Measurements from ENCODE around the gene BMPR1B.

BMPR1B gene

GRCh38 chr4:95204267-95204844 is 446.6 kb downstream of the BMPR1B start:
- Histone ChIP-seq H3K4me3 (ENCODE audit: low read length) (no peak overlapping the region), H3K36me3 (ENCODE audit: insufficient read depth, low read length) (no peaks in the 10 kb centered on the region), H2AFZ (ENCODE audit: low read depth, low read length) (no peak overlapping the region), H3K27me3 (ENCODE audit: insufficient read depth, low read length) (no peaks in the 10 kb centered on the region), H3K4me1 (ENCODE audit: insufficient read depth, low read length) (peaks cover 4% of the 10 kb centered on the region), H3K9me3 (ENCODE audit: low read length) (peaks cover 2% of the 10 kb centered on the region)

DNA sequence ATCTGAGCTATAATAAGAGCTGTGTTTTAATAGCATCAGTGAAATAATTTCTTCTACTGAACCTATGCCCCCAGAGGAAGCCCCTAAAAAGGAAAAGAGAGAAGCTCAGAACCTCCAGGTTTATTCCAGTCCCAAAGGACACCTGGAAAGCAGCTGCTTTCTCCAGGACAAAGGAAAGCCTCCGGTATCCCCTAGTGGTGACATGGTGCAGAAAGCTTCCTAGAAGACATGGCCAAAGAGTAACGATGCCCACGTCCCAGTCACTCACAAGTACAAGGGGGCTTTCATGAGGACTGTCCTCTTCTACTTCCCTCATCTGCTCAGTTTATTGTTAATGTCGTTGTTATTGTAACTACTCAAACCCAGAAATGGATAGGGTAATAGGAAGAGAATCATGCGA is 447.1 kb downstream of the BMPR1B start:
- Histone ChIP-seq H3K4me3 (ENCODE audit: low read length) (no peak overlapping the region), H3K9me3 (ENCODE audit: low read length) (peaks cover 2% of the 10 kb centered on the region), H3K36me3 (ENCODE audit: insufficient read depth, low read length) (no peaks in the 10 kb centered on the region), H2AFZ (ENCODE audit: low read depth, low read length) (no peak overlapping the region), H3K27me3 (ENCODE audit: insufficient read depth, low read length) (no peaks in the 10 kb centered on the region), H3K4me1 (ENCODE audit: insufficient read depth, low read length) (peaks cover 9% of the 10 kb centered on the region)

Measured in neuron (in vitro differentiated cells).